ENCODE data around the gene ZNF511.

Gene ZNF511

DNA sequence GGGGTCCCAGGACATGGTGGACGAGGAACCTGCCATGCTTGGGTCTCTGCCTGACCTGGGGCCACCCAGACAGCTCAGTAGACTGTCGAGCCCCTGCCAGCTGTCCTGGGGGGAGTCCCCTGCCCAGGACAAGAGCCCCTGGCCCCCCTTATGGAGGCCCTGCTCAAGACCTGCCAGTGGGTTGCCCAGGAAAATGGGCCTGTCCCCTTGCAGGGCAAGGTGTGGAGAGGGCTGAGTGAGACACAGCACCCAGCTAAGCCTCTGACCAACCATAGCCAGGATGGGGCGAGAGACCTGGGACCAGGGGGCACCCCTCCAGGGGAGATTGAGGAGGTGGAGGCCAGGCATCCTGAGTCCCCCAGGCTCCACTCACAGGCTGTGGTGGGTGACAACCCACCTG is 47.3 kb downstream of the ZNF511 start:
- no peak for DNase-seq

DNA sequence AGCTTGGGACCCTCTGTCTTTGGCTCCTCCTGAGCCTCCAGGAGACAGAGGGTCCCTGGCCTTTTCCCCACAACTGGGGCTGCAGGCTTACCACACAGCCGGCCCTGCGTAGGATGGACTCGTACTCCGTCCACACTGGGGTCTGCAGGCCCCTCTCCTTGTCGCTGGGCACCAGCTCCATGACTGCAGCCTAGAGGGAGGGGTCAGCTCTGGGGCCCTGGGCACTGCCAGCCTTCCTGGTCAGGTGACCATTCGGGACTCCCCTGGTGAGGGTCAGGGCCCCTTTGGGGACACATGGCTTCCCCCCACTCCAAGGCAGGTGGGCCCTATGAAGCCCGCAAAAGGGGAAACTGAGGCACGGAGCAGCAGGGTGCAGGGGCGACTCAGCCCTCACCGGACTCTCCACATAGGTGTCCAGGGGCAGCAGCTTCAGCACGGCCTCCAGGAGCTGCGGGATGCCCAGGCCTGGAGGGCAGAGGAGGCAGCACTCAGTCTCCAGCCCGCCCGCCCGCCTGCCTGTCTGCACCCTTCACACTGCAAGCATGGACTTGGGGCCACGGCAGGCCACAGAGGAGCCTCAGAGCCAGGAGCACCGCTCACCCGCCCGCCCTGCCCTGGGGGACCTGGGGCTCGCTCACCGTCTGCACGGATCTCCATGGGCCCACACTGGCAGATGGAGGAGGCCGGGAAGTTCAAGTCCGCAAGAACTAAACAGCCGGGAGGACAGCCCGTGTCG is 48.0 kb downstream of the ZNF511 start:
- DNase-seq: no peak

DNA sequence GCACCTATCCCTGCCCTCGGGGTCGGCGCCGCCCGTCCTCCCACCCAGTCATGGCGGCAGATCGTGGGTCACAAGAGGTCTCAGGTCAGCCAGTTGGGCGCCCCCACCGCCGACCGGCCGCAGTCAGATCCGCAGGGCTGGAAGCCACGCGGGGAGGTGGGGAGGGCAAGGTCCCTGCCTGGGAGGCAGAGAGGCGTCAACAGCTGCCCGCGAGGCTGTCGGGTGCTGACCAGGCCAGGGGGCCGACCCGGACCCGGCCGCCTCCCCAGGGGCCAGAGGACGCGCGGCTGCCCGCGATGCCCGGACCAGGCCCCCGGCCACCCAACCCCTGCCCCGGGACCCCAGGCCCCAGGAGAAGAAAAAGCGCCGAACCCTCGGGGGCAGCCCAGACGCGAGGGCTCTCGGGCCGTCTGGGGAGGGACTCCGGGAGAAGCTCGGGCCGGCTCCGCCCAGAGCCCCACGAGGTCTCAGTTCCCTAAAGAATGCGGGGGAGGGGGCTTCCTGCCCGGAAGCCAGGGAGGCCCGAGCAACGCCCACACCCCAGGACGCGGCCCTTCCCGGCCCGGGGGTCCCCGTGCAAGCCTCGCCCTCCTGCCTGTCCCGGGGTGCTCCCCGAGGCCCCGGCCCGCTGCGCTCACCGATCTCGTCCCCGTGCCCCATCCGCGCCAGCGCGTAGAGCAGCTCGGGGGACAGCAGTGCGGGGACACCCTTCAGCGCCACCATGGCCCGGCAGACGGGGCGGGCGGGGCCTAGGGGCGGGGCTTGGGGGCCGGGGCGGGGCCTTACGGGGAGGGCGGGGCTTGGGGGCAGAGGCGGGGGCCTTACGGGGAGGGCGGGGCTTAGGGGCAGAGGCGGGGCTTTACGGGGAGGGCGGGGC is 48.8 kb downstream of the ZNF511 start, which contains the start of gene FUOM:
Gene FUOM (minus strand): TSS at position 735 of the 877 bp plus-strand sequence. CDS start 12 bp downstream, at position 723.
- DNase-seq: peak; percentile 81

DNA sequence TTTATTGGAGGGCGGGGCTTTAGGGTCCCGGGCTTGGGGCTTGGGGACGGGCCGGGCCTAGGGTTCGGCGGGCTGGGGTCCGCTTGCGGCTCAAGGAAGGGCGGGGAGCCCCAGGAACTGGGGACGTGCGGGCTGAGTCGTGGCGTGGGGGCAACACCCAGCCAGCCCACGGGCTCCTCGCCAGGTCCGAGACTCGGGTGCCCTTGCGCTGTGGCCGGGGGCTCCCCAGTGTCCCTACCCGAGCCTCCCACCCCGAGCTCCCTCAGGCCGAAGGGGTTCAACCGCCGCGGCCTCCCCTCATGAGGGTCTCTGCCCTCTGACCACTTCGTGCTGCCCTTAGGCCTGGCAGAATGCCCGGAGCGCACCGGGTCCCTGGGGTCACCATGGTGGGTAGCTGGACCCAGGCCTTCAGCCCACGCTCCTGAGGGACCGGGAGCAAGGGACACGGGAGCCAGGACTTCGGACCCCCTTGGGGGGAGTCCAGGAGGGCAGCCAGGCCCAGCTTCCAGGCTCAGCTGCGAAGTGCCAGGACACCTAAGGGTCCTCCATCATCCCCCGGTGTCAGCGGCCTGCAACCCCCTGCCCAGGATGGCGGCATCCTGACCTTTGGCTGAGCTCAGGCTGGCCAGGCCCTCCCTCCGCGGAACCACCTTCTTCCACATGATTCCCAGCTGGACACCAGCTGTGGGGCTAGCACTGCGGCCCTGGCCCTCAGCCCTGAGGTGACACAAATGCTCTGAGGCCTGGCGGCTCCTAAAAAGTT is 49.6 kb downstream of the ZNF511 start:
- DNase-seq: no peak

DNA sequence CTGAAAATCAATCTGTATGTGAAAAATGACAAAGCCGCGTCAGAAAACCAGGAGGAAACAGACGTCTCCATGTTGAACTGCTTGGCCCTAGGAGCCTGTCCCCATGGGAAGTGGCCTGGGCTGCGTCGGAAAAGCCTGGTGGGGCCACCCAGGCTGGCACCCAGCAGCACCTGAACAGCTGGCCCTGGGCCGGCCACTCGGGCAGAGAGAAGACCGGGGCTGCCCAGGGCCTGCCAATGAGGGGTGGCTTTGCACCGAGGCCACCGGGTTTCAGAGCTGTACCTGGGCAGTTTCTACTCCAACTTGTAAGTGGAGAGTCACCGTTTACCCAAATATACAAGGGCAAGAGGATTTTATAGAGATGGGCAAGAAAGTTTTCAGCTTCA is 50.2 kb downstream of the ZNF511 start:
- DNase-seq: no peak

DNA sequence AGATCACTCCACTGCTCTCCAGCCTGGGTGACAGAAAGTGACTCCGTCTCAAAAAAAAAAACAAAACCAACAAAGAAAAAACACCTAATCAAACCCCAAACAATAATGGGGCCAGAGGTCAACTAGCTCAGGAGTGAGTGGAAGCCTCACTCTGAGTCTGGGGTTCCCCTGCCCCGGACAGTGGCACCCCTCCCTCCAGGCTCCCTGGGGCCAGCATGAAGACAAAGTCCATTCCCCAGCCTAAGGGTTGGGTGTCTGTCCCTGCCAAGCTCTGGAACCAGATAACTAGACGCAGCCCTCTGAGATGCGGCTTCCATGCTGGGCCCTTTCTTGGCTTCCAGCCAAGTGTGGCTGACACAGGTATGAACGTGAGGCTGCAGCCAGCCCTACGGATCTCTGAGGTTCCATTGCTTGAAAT is 50.8 kb downstream of the ZNF511 start:
- no peak for DNase-seq

DNA sequence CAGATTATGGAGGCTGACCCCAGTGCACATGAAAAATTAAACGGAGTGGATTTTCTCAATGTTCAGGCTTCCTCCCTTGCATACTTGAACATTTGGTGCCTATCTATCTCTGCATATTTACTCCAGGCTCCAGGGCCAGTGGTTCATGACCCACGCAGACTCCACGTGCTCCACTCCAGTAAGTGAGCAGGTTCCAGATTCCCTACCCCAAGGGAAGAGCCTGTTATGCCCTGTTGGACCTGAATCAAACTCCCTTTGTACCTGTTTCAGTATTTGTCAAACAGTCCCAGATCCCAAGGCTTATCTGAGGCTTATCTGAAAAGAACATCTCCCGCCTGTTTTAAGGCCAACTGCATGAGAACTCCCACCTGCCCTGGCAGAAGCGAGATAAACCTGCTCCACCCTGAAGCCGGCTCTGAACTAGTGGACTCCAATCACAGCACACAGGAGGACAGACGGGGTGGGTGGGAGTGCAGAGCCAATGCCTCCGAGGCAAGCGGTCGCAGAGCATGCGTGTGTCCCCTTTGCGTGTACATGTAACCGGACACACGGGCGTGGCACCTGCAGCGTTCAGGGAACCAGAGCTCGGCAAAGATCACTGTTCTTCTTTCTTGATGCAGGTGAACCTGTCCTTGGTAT is 51.4 kb downstream of the ZNF511 start:
- no peak for DNase-seq

DNA sequence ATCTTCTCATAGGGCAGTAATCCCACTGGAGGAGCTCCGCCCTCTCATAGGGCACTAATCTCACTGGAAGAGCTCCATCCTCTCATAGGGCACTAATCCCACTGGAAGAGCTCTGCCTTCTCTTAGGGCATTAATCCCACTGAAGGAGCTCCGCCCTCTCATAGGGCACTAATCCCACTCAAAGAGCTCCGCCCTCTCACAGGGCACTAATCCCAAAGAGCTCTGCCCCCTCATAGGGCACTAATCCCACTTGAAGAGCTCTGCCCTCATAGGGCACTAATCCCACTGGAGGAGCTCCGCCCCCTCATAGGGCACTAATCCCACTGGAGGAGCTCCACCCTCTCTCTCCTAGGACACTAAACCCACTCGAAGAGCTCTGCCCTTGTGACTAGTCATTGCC is 52.5 kb downstream of the ZNF511 start:
- DNase-seq: no peak

DNA sequence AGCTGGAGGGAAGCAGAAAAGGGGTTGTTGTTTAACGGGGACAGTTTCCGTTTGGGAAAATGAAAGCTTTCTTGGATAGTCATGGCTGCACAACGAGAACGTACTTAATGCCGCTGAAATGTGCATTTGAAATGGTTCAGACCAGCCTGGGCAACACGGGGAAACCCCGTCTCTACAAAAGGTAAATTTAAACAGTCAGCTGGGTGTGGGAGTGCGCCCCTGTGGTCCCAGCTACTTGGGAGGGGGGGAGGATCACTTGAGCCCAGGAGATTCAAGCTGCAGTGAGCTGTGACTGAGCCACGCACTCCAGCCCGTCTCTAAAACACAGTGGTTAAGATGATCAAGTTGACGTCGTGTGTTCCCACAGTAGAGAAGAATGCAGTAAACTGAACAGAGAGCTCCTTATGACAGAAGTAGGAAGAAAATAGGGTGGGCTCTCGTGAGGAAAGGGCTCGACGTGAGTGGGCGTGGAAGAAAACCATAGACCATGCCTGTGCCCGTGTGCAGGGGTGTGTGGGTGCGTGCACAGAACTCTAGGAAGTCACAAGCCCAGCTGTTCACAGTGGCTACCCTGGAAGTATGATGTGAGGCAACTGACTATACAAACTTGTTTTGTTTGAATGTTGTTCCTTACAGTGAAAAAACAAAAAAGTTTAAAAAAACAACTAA is 53.2 kb downstream of the ZNF511 start:
- no peak for DNase-seq
